K562 (cell line): Measurements from ENCODE around the gene MED15. TPM values are rescaled to one million over a fixed set of nuclear protein-coding genes. Genes with fewer than 3 reads are reported as not detected.

Experiments
- CHD2 ChIP-seq: IDR thresholded peaks from 2 replicates; pipeline ENCODE4 v1.6.1; 2011; ENCODE audit warnings: low read depth, low read length
- ETV5 ChIP-seq: sonication (generic); formaldehyde crosslinking; IDR thresholded peaks from 2 replicates; pipeline ENCODE4 v1.4.0; 2020; ENCODE audit warnings: low read depth, mild to moderate bottlenecking, missing genetic modification reagents
- FOS ChIP-seq: IDR thresholded peaks from 3 replicates; pipeline ENCODE4 v1.6.1; 2011; ENCODE audit not compliant: insufficient read length; ENCODE audit errors: extremely low read depth
- FOXK2 ChIP-seq, 2 experiments: fragments of 450-650 bp; IDR thresholded peaks in 1 of 2; conservative IDR thresholded peaks in 1 of 2; 2 replicates each; pipeline ENCODE4 v1.6.1; 2016; ENCODE audit warnings: low read depth in 2 of 2, mild to moderate bottlenecking in 1 of 2
- GATA2 ChIP-seq: sonication (generic); formaldehyde crosslinking; IDR thresholded peaks from 2 replicates; pipeline ENCODE4 v1.4.0; 2020; ENCODE audit warnings: mild to moderate bottlenecking, missing genetic modification reagents
- GTF2A2 ChIP-seq: IDR thresholded peaks from 2 replicates; pipeline ENCODE4 v1.6.1; 2016; ENCODE audit warnings: mild to moderate bottlenecking, missing genetic modification characterization, missing compliant biosample characterization
- NR2C2 ChIP-seq, 2 experiments: fragments of 200-800 bp in 1 of 2; sonication (Bioruptor generic) in 1 of 2; sonication (generic) in 1 of 2; formaldehyde crosslinking in 1 of 2; IDR thresholded peaks; 2 replicates each; pipeline versions ENCODE4 v1.6.1 to v1.8.0; 2016 to 2022; ENCODE audit warnings: mild to moderate bottlenecking in 1 of 2, missing compliant biosample characterization in 1 of 2, missing genetic modification characterization in 1 of 2, missing genetic modification reagents in 1 of 2
- RBFOX2 ChIP-seq: fragments of 200-400 bp; formaldehyde crosslinking; IDR thresholded peaks from 2 replicates; pipeline ENCODE4 v1.6.1; 2017; ENCODE audit warnings: low read depth, mild to moderate bottlenecking, low read length, moderate library complexity
- RFX1 ChIP-seq: fragments of 450-650 bp; IDR thresholded peaks from 2 replicates; pipeline ENCODE4 v1.6.1; 2016; ENCODE audit warnings: mild to moderate bottlenecking, moderate library complexity
- SMAD1 ChIP-seq: fragments of 150-350 bp; IDR thresholded peaks from 2 replicates; pipeline ENCODE4 v1.6.1; 2014; ENCODE audit warnings: low read length, low read depth; ENCODE audit not compliant: partially characterized antibody
- SP2 ChIP-seq: IDR thresholded peaks from 2 replicates; pipeline ENCODE4 v1.6.1; 2011; ENCODE audit warnings: mild to moderate bottlenecking, low read depth, low read length, moderate library complexity; ENCODE audit not compliant: poor library complexity, severe bottlenecking; ENCODE audit errors: extremely low read depth
- SREBF1 ChIP-seq: fragments of 150-350 bp; IDR thresholded peaks from 2 replicates; pipeline ENCODE4 v1.6.1; 2014; ENCODE audit warnings: antibody characterized with exemption, low read depth, low read length, borderline replicate concordance
- STAG1 ChIP-seq: sonication (generic); formaldehyde crosslinking; IDR thresholded peaks from 2 replicates; pipeline ENCODE4 v1.5.0; 2020; ENCODE audit warnings: missing genetic modification reagents, borderline replicate concordance
- ZNF518B ChIP-seq: fragments of 250-450 bp; sonication (Bioruptor Pico); IDR thresholded peaks from 2 replicates; pipeline ENCODE4 v1.5.0; 2021; ENCODE audit warnings: mild to moderate bottlenecking, moderate library complexity
- polyA plus RNA-seq, 8 experiments: library from polyadenylated mRNA; depleted of rRNA in 4 of 8; stranded (reverse) in 5 of 8; unstranded in 3 of 8; fragments of >200 nt; fragmentation: Nextera tagmentation in 2 of 8; fragmentation: Illumina TruSeq in 1 of 8; extraction: Ambion mirVana in 2 of 8; extraction: Trizol in 1 of 8; gene quantifications; 2 replicates each; pipeline versions ENCODE4 v1.2.1 to v1.2.3, GENCODE V29; 2011 to 2014; ENCODE audit warnings: inconsistent platforms in 1 of 8, missing spikeins in 1 of 8
- total RNA-seq, 7 experiments: library from RNA; depleted of rRNA in 6 of 7; stranded (reverse); fragments of >200 nt in 6 of 7; fragmentation: Illumina TruSeq in 2 of 7; extraction: Trizol in 2 of 7; gene quantifications; 2 replicates each; pipeline versions ENCODE4 v1.2.1 to v1.2.3, GENCODE V29; 2011 to 2021; ENCODE audit warnings: low replicate concordance in 1 of 7
- TF ChIP-seq, protein P1 (sequence below): IDR thresholded peaks from 2 replicates; pipeline ENCODE4 v1.6.1; 2011; ENCODE audit warnings: borderline replicate concordance, low read depth, mild to moderate bottlenecking, moderate library complexity, low read length; ENCODE audit not compliant: insufficient read depth, poor library complexity, severe bottlenecking
- TF ChIP-seq, protein P2 (sequence below): sonication (generic); formaldehyde crosslinking; IDR thresholded peaks from 2 replicates; pipeline ENCODE4 v1.8.1; 2022; ENCODE audit warnings: missing genetic modification reagents
- TF ChIP-seq, protein P3 (sequence below): sonication (generic); formaldehyde crosslinking; IDR thresholded peaks from 2 replicates; pipeline ENCODE4 v1.8.1; 2023; ENCODE audit warnings: mild to moderate bottlenecking, missing genetic modification reagents

MED15 gene
- total and polyA plus RNA-seq, 9 of the 15 experiments (the other 6 are each of a cell fraction or from before 2014, with no cell fraction given), result 4.0 to 271 (median 60.1) TPM

- TF ChIP-seq, protein P1, sequence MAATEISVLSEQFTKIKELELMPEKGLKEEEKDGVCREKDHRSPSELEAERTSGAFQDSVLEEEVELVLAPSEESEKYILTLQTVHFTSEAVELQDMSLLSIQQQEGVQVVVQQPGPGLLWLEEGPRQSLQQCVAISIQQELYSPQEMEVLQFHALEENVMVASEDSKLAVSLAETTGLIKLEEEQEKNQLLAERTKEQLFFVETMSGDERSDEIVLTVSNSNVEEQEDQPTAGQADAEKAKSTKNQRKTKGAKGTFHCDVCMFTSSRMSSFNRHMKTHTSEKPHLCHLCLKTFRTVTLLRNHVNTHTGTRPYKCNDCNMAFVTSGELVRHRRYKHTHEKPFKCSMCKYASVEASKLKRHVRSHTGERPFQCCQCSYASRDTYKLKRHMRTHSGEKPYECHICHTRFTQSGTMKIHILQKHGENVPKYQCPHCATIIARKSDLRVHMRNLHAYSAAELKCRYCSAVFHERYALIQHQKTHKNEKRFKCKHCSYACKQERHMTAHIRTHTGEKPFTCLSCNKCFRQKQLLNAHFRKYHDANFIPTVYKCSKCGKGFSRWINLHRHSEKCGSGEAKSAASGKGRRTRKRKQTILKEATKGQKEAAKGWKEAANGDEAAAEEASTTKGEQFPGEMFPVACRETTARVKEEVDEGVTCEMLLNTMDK, result no peak
- TF ChIP-seq FOXK2 (conservative IDR thresholded peaks at IDR 0.05 in 1 of 2, IDR thresholded peaks at IDR 0.05 in 1 of 2; ENCODE audit: low read depth in 2 of 2) (no peak), GATA2 (CRISPR knock-in tag) (no peak), ETV5 (CRISPR knock-in tag) (no peak), RBFOX2 (no peak), FOS (no peak), CHD2 (no peak), NR2C2 (CRISPR knock-in tag; IDR thresholded peaks at IDR 0.05) (no peak), NR2C2 (tag; IDR thresholded peaks at IDR 0.05) (no peak), RFX1 (no peak), STAG1 (CRISPR knock-in tag) (0 out of 2 replicates have a peak, but pooled peaks have one; percentile 10), SP2 (no peak), GTF2A2 (no peak), SREBF1 (no peak), ZNF518B (CRISPR knock-in tag) (no peak), SMAD1 (no peak)
- TF ChIP-seq, protein P2, sequence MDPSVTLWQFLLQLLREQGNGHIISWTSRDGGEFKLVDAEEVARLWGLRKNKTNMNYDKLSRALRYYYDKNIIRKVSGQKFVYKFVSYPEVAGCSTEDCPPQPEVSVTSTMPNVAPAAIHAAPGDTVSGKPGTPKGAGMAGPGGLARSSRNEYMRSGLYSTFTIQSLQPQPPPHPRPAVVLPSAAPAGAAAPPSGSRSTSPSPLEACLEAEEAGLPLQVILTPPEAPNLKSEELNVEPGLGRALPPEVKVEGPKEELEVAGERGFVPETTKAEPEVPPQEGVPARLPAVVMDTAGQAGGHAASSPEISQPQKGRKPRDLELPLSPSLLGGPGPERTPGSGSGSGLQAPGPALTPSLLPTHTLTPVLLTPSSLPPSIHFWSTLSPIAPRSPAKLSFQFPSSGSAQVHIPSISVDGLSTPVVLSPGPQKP, result no peak
- TF ChIP-seq, protein P3, sequence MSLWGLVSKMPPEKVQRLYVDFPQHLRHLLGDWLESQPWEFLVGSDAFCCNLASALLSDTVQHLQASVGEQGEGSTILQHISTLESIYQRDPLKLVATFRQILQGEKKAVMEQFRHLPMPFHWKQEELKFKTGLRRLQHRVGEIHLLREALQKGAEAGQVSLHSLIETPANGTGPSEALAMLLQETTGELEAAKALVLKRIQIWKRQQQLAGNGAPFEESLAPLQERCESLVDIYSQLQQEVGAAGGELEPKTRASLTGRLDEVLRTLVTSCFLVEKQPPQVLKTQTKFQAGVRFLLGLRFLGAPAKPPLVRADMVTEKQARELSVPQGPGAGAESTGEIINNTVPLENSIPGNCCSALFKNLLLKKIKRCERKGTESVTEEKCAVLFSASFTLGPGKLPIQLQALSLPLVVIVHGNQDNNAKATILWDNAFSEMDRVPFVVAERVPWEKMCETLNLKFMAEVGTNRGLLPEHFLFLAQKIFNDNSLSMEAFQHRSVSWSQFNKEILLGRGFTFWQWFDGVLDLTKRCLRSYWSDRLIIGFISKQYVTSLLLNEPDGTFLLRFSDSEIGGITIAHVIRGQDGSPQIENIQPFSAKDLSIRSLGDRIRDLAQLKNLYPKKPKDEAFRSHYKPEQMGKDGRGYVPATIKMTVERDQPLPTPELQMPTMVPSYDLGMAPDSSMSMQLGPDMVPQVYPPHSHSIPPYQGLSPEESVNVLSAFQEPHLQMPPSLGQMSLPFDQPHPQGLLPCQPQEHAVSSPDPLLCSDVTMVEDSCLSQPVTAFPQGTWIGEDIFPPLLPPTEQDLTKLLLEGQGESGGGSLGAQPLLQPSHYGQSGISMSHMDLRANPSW (CRISPR knock-in tag), result no peak
Measured at GRCh38 chr22:20588092-20588842, 80.9 kb downstream of the MED15 start (continued).
